ENCODE measurements around the gene SNAI3. TPM values are rescaled to one million over a fixed set of nuclear protein-coding genes. Genes with fewer than 3 reads are reported as not detected.

Gene SNAI3
- total RNA-seq, 1 experiment from 2014 or later: 2.2 TPM

GRCh38 chr16:88628512-88628974 lies 57.8 kb downstream of the SNAI3 start:
- ChIA-PET CTCF (interaction anchor here (1.1 to 1.8 kb wide), 2 partner anchors 10 to 59 kb away, joined by 3 to 8 read pairs; partner anchors contain the start of genes IL17C and ZC3H18), POLR2A (no interaction called here), RAD21 (ENCODE audit: low non-redundant PET in 1 of 2, low total read pairs in 2 of 2, uncharacterized antibody in 2 of 2, unreplicated experiment in 2 of 2) (no interaction called here)
- peak; percentile 81 for ATAC-seq
- Histone ChIP-seq H4K20me1 (ENCODE audit: insufficient read depth) (no peaks in the 10 kb centered on the region), H3K4me1 (ENCODE audit: control insufficient read depth in 1 of 2, insufficient read depth in 2 of 2, low read length in 2 of 2) (no peaks in the 10 kb centered on the region), H3K27me3 (ENCODE audit: insufficient read depth, low read length) (no peaks in the 10 kb centered on the region), H3K79me2 (ENCODE audit: insufficient read depth, low read length) (no peaks in the 10 kb centered on the region), H3K4me2 (ENCODE audit: low read length) (no peak overlapping the region), H3K9ac (ENCODE audit: low read length) (no peak overlapping the region), H2AFZ (ENCODE audit: low read depth, low read length, poor library complexity, severe bottlenecking) (no peak overlapping the region), H3K9me3 (ENCODE audit: control insufficient read depth in 1 of 2, insufficient read depth in 1 of 2, low read depth in 1 of 2, low read length in 2 of 2) (no peaks in the 10 kb centered on the region), H3K9me2 (ENCODE audit: insufficient read depth) (no peaks in the 10 kb centered on the region), H3K4me3 (replicated peaks in 1 of 2; ENCODE audit: low read depth in 1 of 2, low read length in 2 of 2) (no peak overlapping the region), H3K36me3 (ENCODE audit: control insufficient read depth in 1 of 2, insufficient read depth in 2 of 2, low read length in 2 of 2) (peaks cover 52 to 62% of the 10 kb centered on the region in 2 experiments; a peak in 3 of 4 replicates), H3K27ac (ENCODE audit: low read depth, low read length) (no peak overlapping the region)
- intact Hi-C loops (cut with micrococcal nuclease): no loop called here
- BruUV-seq (replicated peaks): no TSS peak
- TF ChIP-seq CTCF (IDR thresholded peaks at IDR 0.05 in 2 of 3, conservative IDR thresholded peaks at IDR 0.05 in 1 of 3; ENCODE audit: borderline replicate concordance in 1 of 3, insufficient read depth in 1 of 3, low read depth in 2 of 3, low read length in 2 of 3) (peak in 2 of 3 experiments; percentile 77 to 87; a peak in 4 of 6 replicates), POLR2AphosphoS5 (IDR thresholded peaks at IDR 0.05; ENCODE audit: low read depth, low read length) (no peak)
- no peak for DNase-seq (ENCODE audit: low read depth, low spot score)

Small RNA genes lying within 50 kb of the gene (microRNA-seq; reads per million reads assigned to microRNA genes)
- gene MIR4722 (ENCODE audit: borderline number of aligned reads): 1.2 reads per million

Other genes starting within 250 kb of the SNAI3 start
- gene ZFPM1, start 233.2 kb downstream of the SNAI3 start, total RNA-seq (2021; ENCODE audit: unreplicated experiment): 14.6 TPM
- gene ZC3H18, start 116.1 kb downstream of the SNAI3 start, total RNA-seq (2021; ENCODE audit: unreplicated experiment): 57.8 TPM
- not detected for gene IL17C, start 47.9 kb downstream of the SNAI3 start, total RNA-seq (2021; ENCODE audit: unreplicated experiment)
- gene CYBA, start 35.5 kb downstream of the SNAI3 start, total RNA-seq (2021; ENCODE audit: unreplicated experiment): 321 TPM
- 119 TPM for gene MVD, start 23.4 kb downstream of the SNAI3 start, total RNA-seq (2021; ENCODE audit: unreplicated experiment)
- gene RNF166, start 19.9 kb upstream of the SNAI3 start, total RNA-seq (2021; ENCODE audit: unreplicated experiment): 39.4 TPM
- 71.3 TPM for gene CTU2, start 20.0 kb upstream of the SNAI3 start, total RNA-seq (2021; ENCODE audit: unreplicated experiment)
- 224 TPM for gene PIEZO1, start 98.7 kb upstream of the SNAI3 start, total RNA-seq (2021; ENCODE audit: unreplicated experiment)
- 160 TPM for gene CDT1, start 117.3 kb upstream of the SNAI3 start, total RNA-seq (2021; ENCODE audit: unreplicated experiment)
- 311 TPM for gene APRT, start 125.4 kb upstream of the SNAI3 start, total RNA-seq (2021; ENCODE audit: unreplicated experiment)
- 44.6 TPM for gene GALNS, start 170.4 kb upstream of the SNAI3 start, total RNA-seq (2021; ENCODE audit: unreplicated experiment)
- 94.1 TPM for gene TRAPPC2L, start 170.6 kb upstream of the SNAI3 start, total RNA-seq (2021; ENCODE audit: unreplicated experiment)
- gene PABPN1L, start 180.2 kb upstream of the SNAI3 start, total RNA-seq (2021; ENCODE audit: unreplicated experiment): 0.57 TPM